GM18526 (cell line): ENCODE measurements around the gene HSP90AB1.

Experiments
- POLR2A ChIP-seq: IDR thresholded peaks from 3 replicates; pipeline ENCODE4 v1.6.1; 2011; ENCODE audit not compliant: insufficient read length; ENCODE audit errors: extremely low read depth

The HSP90AB1 gene

GRCh38 chr6:44246663-44247337, at the start of gene HSP90AB1:
Gene HSP90AB1, plus strand, starts transcription at chr6:44247101. Its CDS starts 1,529 bp downstream, at chr6:44248630.
- peak; percentile 99 for TF ChIP-seq POLR2A

DNA sequence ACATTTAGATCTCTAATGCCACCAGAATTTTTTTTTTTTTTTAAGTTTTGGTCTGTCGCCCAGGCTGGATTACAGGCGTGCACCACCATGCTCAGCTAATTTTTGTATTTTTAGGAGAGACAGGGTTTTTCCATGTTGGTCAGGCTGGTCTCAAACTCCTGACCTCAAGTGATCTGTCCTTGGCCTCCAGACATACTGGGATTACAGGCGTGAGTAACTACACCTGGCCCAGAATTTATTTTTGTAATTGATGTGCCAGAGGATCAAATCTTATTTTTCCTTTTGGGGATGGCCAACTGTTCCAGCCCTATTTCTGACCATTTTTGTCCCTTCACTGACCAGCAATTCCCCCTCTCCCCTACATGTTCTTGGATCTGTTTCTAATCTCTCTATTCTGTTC, 48.2 kb upstream of the HSP90AB1 start:
- no peak for TF ChIP-seq POLR2A

- TF ChIP-seq POLR2A = no peak
Observed at GRCh38 chr6:44199883-44200282, 47.0 kb upstream of the HSP90AB1 start.

- TF ChIP-seq POLR2A = no peak
Observed at GRCh38 chr6:44201200-44201599, 45.7 kb upstream of the HSP90AB1 start.

- no peak for TF ChIP-seq POLR2A
Observed at GRCh38 chr6:44201638-44202303, 45.1 kb upstream of the HSP90AB1 start.

DNA sequence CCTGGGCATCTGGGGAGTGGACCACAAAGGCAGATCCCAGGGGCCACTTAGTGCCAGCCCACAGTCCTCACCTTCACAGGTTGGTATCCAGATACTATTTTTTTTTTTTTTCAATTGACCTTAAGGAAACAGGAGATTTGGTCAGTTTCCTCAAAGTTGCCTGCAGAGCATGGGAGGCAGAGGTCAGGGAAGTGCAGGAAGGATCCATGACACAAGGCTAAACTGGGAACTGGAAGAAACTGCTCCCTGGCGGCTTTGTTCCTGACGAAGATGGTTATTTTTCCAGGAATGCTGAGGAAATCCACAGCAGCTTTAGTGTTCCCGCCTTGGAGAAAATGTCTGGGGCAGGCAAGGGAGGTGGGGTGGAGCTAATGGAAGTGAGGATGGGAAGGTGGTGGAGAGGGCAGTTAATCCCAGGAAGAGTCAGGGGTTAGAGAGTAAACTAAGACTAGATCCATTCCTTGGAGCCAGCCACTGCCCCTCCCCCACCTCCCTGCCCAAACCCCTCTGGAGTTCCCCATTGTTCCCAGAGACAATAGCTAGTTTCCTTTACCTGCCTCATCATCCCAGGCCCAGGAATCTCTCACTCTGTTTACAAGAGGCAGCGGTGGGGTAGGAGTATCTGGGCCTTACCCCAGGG, 44.4 kb upstream of the HSP90AB1 start:
- no peak for TF ChIP-seq POLR2A

GRCh38 chr6:44202972-44203750, 43.7 kb upstream of the HSP90AB1 start:
- no peak for TF ChIP-seq POLR2A

DNA sequence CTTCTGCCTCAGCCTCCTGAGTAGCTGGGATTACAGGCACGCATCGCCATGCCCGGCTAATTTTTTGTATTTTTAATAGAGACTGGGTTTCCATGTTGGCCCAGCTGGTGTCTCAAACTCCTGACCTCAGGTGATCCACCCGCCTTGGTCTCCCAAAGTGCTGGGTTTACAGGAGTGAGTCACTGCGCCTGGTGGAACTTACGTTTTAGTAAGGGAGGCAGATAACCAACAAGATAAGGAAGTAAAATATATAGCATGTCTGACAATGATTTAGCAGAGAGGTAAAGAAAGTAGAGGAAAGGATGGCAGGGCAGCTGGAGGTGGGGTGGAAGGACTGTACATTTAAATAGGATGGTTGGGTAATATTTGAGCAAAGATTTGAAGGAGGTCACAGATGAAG, 42.9 kb upstream of the HSP90AB1 start:
- TF ChIP-seq POLR2A = no peak

GRCh38 chr6:44207966-44208365, 38.9 kb upstream of the HSP90AB1 start:
- no peak for TF ChIP-seq POLR2A

GRCh38 chr6:44211284-44211683, 35.6 kb upstream of the HSP90AB1 start:
- no peak for TF ChIP-seq POLR2A

DNA sequence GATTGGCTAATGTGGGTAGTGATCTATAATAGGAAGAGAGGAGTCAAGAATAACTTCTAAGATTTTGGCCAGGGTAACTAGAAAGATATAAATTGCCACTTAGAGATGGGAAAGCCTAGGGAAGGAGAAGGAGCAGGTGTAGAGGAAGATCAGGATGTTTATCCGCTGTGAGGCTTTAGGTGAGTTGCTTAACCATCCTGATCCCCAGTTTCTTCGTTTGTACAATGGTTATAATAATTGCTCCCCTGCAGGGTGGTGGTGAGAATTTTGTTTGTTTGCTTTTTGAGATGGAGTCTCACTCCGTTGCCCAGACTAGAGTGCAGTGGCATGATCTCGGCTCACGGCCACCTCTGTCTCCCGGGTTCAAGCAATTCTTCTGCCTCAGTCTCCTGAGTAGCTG, 32.6 kb upstream of the HSP90AB1 start:
- no peak for TF ChIP-seq POLR2A

GRCh38 chr6:44216677-44217331, 30.1 kb upstream of the HSP90AB1 start, which contains the start of gene MYMX:
Gene MYMX, plus strand, starts transcription at chr6:44216926. Its CDS starts 546 bp downstream, at chr6:44217472.
- no peak for TF ChIP-seq POLR2A

- no peak for TF ChIP-seq POLR2A
Observed at GRCh38 chr6:44217332-44218143, 29.4 kb upstream of the HSP90AB1 start.
